Hepatocyte (in vitro differentiated cells): ENCODE data around the gene CCT5. TPM values are rescaled to one million over a fixed set of nuclear protein-coding genes. Genes with fewer than 3 reads are reported as not detected.

ENCODE experiments used
- DNase-seq: peaks from one replicate; pipeline ENCODE4 v3.0.0-alpha.2; 2016; ENCODE audit warnings: low spot score
- H2AFZ ChIP-seq: fragments of 200-600 bp; sonication (generic); 2 replicates; pipeline ENCODE4 v1.6.0; 2016; ENCODE audit warnings: antibody characterized with exemption, mild to moderate bottlenecking
- H3K27ac ChIP-seq: fragments of 200-600 bp; sonication (generic); 2 replicates; pipeline ENCODE4 v1.5.1; 2016; ENCODE audit warnings: mild to moderate bottlenecking
- H3K27me3 ChIP-seq: fragments of 200-600 bp; sonication (generic); 2 replicates; pipeline ENCODE4 v1.6.1; 2016
- H3K36me3 ChIP-seq: fragments of 200-600 bp; sonication (generic); replicated peaks from 2 replicates; pipeline ENCODE4 v1.5.1; 2016; ENCODE audit warnings: low read depth; ENCODE audit not compliant: insufficient read depth
- H3K4me1 ChIP-seq: fragments of 200-600 bp; sonication (generic); 2 replicates; pipeline ENCODE4 v1.5.1; 2016; ENCODE audit warnings: mild to moderate bottlenecking, moderate library complexity; ENCODE audit not compliant: insufficient read depth
- H3K4me2 ChIP-seq: fragments of 200-600 bp; sonication (generic); 2 replicates; pipeline ENCODE4 v1.6.0; 2016
- H3K4me3 ChIP-seq: fragments of 200-600 bp; sonication (generic); 2 replicates; pipeline ENCODE4 v1.5.1; 2016; ENCODE audit warnings: mild to moderate bottlenecking
- H3K79me2 ChIP-seq: fragments of 200-600 bp; sonication (generic); 2 replicates; pipeline ENCODE4 v1.6.0; 2017; ENCODE audit warnings: mild to moderate bottlenecking
- H3K9me2 ChIP-seq: fragments of 200-600 bp; sonication (generic); replicated peaks from 2 replicates; pipeline ENCODE4 v1.6.0; 2017; ENCODE audit warnings: mild to moderate bottlenecking; ENCODE audit not compliant: insufficient read depth
- H3K9me3 ChIP-seq: fragments of 200-600 bp; sonication (generic); 2 replicates; pipeline ENCODE4 v1.5.1; 2016; ENCODE audit warnings: low read depth, mild to moderate bottlenecking
- H4K20me1 ChIP-seq: fragments of 200-600 bp; sonication (generic); 2 replicates; pipeline ENCODE4 v1.6.0; 2016; ENCODE audit warnings: mild to moderate bottlenecking; ENCODE audit not compliant: insufficient read depth, poor library complexity, severe bottlenecking
- CTCF ChIP-seq: fragments of 200-600 bp; sonication (generic); IDR thresholded peaks from 2 replicates; pipeline ENCODE4 v1.5.1; 2016; ENCODE audit warnings: antibody characterized with exemption, mild to moderate bottlenecking; ENCODE audit not compliant: poor library complexity
- EZH2 ChIP-seq: fragments of 200-600 bp; sonication (generic); IDR thresholded peaks from 2 replicates; pipeline ENCODE4 v1.6.1; 2016; ENCODE audit warnings: antibody characterized with exemption, mild to moderate bottlenecking, borderline replicate concordance
- EZH2phosphoT487 ChIP-seq: fragments of 200-600 bp; sonication (generic); IDR thresholded peaks from one replicate; pipeline ENCODE4 v1.6.1; 2018; ENCODE audit warnings: antibody characterized with exemption, mild to moderate bottlenecking, low read depth, moderate library complexity; ENCODE audit not compliant: unreplicated experiment, severe bottlenecking
- WGBS: methylation state at CpG from one replicate; pipeline ENCODE4 v1.1.6; 2016; ENCODE audit warnings: low lambda C conversion rate; ENCODE audit errors: missing lambda C conversion rate; 5-methylcytosine and 5-hydroxymethylcytosine counted together
- polyA plus RNA-seq: library from polyadenylated mRNA; unstranded; fragments of >200 nt; fragmentation: Nextera tagmentation; extraction: Ambion mirVana; gene quantifications from 2 replicates; pipeline ENCODE4 v1.2.1, GENCODE V29; 2016
- total RNA-seq: library from RNA; depleted of rRNA; stranded (reverse); fragments of >200 nt; gene quantifications from 2 replicates; pipeline ENCODE4 v1.2.3, GENCODE V29; 2014

CCT5 gene
- total and polyA plus RNA-seq, 2 experiments from 2014 or later: 203 to 282 TPM

- Histone ChIP-seq H3K79me2 (no peaks in the 10 kb centered on the region), H4K20me1 (no peaks in the 10 kb centered on the region), H3K4me1 (peaks cover 5% of the 10 kb centered on the region), H3K27me3 (no peaks in the 10 kb centered on the region), H2AFZ (no peak overlapping the region), H3K9me2 (no peaks in the 10 kb centered on the region), H3K4me3 (no peak overlapping the region), H3K36me3 (peaks cover 4% of the 10 kb centered on the region), H3K9me3 (no peaks in the 10 kb centered on the region), H3K4me2 (no peak overlapping the region), H3K27ac (peak overlapping the region; percentile 26)
- TF ChIP-seq CTCF: no peak
- TF ChIP-seq EZH2: no peak
- TF ChIP-seq EZH2phosphoT487: no peak
- 64% methylated on average over 6 of the region's 6 CpGs for WGBS
- no peak for DNase-seq
These were observed 15.4 kb downstream of the CCT5 start for GRCh38 chr5:10265245-10266109.

GRCh38 chr5:10266137-10266536, 16.1 kb downstream of the CCT5 start:
- DNase-seq: no peak
- WGBS: 90% methylated on average over 4 of the region's 4 CpGs
- H3K9me3 ChIP-seq: no peaks in the 10 kb centered on the region

GRCh38 chr5:10266839-10267238, 16.8 kb downstream of the CCT5 start:
- Histone ChIP-seq H4K20me1 (no peaks in the 10 kb centered on the region), H3K4me1 (peaks cover 5% of the 10 kb centered on the region), H3K4me2 (no peak overlapping the region), H3K27ac (peak overlapping the region; percentile 84), H3K36me3 (peaks cover 4% of the 10 kb centered on the region), H3K79me2 (no peaks in the 10 kb centered on the region), H3K27me3 (no peaks in the 10 kb centered on the region), H3K9me2 (no peaks in the 10 kb centered on the region), H3K4me3 (no peak overlapping the region), H2AFZ (no peak overlapping the region), H3K9me3 (no peaks in the 10 kb centered on the region)
- peak; percentile 32 for DNase-seq
- TF ChIP-seq EZH2phosphoT487: no peak
- no peak for TF ChIP-seq EZH2
- no peak for TF ChIP-seq CTCF
- 79% methylated on average over 4 of the region's 4 CpGs for WGBS

More at GRCh38 chr5:10266137-10266536, 16.1 kb downstream of the CCT5 start:
- no peak overlapping the region for H3K4me2 ChIP-seq
- H3K4me3 ChIP-seq: no peak overlapping the region
- peaks cover 5% of the 10 kb centered on the region for H3K4me1 ChIP-seq
- peak overlapping the region; percentile 84 for H3K27ac ChIP-seq
- TF ChIP-seq CTCF: no peak
- TF ChIP-seq EZH2phosphoT487: no peak
- no peak for TF ChIP-seq EZH2
- H3K27me3 ChIP-seq: no peaks in the 10 kb centered on the region
- no peak overlapping the region for H2AFZ ChIP-seq
- H4K20me1 ChIP-seq: no peaks in the 10 kb centered on the region
- peaks cover 4% of the 10 kb centered on the region for H3K36me3 ChIP-seq
- no peaks in the 10 kb centered on the region for H3K79me2 ChIP-seq
- H3K9me2 ChIP-seq: no peaks in the 10 kb centered on the region
